Upper lobe of left lung (tissue), 4 donors: Measurements from ENCODE around the gene PPP1R9A.

Experiments
- CTCF ChIP-seq, 6 experiments: fragments of 450-650 bp in 4 of 6; fragments of 200-600 bp in 2 of 6; sonication (generic) in 2 of 6; IDR thresholded peaks; one replicate each; pipeline ENCODE4 v1.5.1; 2016 to 2019; ENCODE audit warnings: antibody characterized with exemption in 6 of 6
- EP300 ChIP-seq, 4 donors: sonication (generic); formaldehyde crosslinking; IDR thresholded peaks; one replicate each; pipeline ENCODE4 v1.5.1; 2017; ENCODE audit warnings: antibody characterized with exemption in 4 of 4, control low read depth in 2 of 4
- POLR2A ChIP-seq, 4 donors: fragments of 450-650 bp; IDR thresholded peaks; one replicate each; pipeline ENCODE4 v1.5.1; 2016 to 2017; ENCODE audit warnings: antibody characterized with exemption in 4 of 4, mild to moderate bottlenecking in 2 of 4
- POLR2AphosphoS5 ChIP-seq, 2 donors: sonication (generic); formaldehyde crosslinking; IDR thresholded peaks; one replicate each; pipeline ENCODE4 v1.5.1; 2017; ENCODE audit warnings: antibody characterized with exemption in 2 of 2

GRCh38 chr7:95006010-95006409 lies 98.6 kb downstream of the PPP1R9A start:
- TF ChIP-seq CTCF (IDR thresholded peaks at IDR 0.05), result no peak
- TF ChIP-seq POLR2AphosphoS5 (IDR thresholded peaks at IDR 0.05), result no peak
- TF ChIP-seq POLR2A (IDR thresholded peaks at IDR 0.05), result no peak
- TF ChIP-seq EP300 (IDR thresholded peaks at IDR 0.05), result no peak
